HG03558 (cell line): Measurements from ENCODE around the gene TMC4.

ENCODE experiments used
- ATAC-seq: cut with Tn5 transposase; IDR thresholded peaks from one replicate; pipeline ENCODE4 v1.9.1; 2021; ENCODE audit warnings: moderate number of reproducible peaks; ENCODE audit not compliant: unreplicated experiment; ENCODE audit errors: extremely low read depth

Gene TMC4

DNA sequence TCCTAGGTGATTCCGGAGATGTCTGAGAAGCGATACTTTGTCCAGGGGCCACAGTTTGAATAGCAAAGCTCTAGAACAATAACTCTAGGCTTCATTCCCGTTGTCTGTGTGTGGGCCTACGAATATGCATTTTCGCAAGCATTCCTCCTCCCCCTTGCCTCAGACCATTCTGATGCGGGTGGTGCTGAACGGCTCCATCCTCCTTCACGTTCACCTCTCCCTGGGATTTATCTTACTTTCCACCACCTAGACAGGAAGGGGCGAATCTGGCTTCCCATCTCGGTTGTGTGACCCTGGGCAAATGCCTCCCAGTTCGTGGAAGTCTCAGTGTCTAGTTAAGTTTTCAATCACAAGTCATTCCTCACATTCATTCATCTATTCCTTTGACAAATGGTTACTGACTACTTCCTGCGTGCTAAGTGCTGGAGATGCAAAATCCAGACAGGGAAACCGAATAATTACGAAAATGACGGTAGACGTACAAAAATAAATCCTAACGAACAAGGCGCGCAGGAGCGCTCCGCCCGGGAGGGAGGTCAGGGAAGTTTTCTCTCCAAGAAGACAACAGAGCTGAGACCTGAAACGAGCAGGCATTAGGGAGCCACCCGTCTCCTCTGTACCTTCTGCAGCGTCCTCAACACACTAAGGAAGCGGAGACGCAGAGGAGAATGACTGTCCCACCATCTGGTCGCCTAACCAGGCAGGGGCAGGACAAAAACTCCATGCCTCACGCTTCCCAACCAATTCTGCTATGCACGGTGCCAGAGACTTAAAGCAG lies 36.7 kb downstream of the TMC4 start:
- no peak for ATAC-seq

DNA sequence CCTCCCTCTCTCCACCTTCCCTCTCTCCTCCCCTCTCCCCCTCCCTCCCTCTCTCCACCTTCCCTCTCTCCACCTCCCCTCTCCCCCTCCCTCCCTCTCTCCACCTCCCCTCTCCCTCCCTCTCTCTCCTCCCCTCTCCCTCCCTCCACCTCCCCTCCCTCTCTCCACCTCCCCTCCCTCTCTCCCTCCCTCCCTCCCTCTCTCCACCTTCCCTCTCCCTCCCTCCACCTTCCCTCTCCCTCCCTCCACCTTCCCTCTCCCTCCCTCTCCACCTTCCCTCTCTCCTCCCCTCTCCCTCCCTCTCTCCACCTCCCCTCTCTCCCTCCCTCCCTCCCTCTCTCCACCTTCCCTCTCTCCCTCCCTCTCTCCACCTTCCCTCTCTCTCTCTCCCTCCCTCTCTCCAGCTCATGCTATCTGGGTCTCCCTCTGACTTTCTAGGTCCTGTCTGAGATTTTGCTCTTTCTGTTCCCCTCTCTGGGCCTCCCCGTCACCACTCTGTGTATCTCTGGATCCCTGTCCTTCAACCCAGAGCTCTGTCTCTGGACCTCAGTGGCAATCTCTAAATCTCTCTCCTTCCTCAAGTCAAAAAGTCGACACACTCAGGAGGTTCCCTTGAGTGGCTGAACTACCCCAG lies 38.9 kb downstream of the TMC4 start:
- no peak for ATAC-seq

DNA sequence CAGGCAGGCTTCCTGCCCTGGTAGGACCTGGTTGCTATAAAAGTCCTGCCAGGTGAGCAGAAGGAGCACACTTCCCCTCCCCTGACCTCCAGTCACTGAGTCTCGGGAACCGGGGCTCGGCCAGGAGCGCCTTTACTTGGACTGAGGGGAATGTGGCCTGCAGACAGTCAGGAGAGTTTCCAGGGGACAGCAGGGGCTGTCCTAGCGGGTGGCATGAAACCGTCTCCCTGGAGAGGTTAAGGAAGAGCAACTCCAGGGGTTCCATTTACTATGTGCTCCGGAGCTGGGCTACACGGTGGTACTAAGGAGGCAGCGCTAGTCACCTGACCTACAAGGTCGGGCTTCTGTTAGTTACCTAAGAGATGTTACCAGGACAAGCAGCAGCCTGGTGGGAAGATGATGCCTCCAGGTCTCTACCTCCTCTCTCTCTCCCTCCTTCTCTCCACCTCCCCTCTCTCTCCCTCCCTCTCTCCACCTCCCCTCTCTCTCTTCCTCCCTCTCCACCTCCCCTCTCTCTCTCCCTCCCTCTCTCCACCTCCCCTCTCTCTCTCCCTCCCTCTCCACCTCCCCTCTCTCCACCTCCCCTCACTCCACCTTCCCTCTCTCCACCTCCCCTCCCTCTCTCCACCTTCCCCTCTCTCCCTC lies 39.5 kb downstream of the TMC4 start:
- ATAC-seq = no peak

DNA sequence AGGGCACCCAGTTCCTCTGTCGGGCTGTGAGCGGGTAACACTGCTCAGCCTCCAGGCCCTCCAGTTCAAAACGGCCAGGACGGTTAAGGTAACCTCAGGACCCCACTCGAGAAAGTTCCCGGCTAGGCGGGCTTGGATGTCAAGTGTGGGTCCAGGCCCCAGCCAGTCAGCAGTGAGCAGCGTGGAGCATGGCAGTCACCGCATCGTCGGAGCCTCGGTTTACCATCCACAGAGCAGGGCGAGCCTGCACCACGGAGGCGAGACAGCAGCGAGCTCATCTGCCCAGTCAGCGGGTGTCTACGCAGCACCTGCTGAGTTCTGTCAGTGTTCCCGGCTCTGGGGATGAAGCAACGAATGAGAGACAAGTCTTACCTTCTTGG lies 43.4 kb downstream of the TMC4 start:
- ATAC-seq = no peak

- no peak for ATAC-seq
Measured at GRCh38 chr19:54128796-54129616, 44.0 kb downstream of the TMC4 start.

GRCh38 chr19:54128441-54128725 lies 44.6 kb downstream of the TMC4 start:
- ATAC-seq = no peak

GRCh38 chr19:54127688-54128440 lies 45.1 kb downstream of the TMC4 start:
- no peak for ATAC-seq

DNA sequence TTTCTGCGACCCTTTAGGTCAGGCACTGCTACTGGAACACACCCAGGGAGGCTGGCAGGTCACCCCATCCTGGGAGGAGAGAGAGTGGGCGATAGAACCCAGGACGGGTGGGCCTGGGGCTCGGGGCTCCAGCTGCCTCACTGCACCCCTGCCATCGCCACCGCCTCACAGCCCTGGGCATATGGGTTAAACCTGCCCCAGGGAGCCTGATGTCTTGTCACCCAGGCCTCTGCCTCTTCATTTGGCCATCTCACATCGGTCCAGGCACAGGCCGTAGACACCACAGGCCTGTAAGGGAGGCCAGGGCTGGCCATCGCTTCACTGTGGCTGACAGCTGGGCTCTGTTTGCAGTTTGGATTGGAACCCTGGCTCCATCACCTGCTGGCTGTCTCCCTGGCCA lies 47.2 kb downstream of the TMC4 start:
- no peak for ATAC-seq

GRCh38 chr19:54124393-54124792 lies 48.6 kb downstream of the TMC4 start:
- no peak for ATAC-seq

GRCh38 chr19:54123682-54124081 lies 49.3 kb downstream of the TMC4 start:
- ATAC-seq = no peak

- no peak for ATAC-seq
Measured at GRCh38 chr19:54121259-54121658, 51.7 kb downstream of the TMC4 start.

DNA sequence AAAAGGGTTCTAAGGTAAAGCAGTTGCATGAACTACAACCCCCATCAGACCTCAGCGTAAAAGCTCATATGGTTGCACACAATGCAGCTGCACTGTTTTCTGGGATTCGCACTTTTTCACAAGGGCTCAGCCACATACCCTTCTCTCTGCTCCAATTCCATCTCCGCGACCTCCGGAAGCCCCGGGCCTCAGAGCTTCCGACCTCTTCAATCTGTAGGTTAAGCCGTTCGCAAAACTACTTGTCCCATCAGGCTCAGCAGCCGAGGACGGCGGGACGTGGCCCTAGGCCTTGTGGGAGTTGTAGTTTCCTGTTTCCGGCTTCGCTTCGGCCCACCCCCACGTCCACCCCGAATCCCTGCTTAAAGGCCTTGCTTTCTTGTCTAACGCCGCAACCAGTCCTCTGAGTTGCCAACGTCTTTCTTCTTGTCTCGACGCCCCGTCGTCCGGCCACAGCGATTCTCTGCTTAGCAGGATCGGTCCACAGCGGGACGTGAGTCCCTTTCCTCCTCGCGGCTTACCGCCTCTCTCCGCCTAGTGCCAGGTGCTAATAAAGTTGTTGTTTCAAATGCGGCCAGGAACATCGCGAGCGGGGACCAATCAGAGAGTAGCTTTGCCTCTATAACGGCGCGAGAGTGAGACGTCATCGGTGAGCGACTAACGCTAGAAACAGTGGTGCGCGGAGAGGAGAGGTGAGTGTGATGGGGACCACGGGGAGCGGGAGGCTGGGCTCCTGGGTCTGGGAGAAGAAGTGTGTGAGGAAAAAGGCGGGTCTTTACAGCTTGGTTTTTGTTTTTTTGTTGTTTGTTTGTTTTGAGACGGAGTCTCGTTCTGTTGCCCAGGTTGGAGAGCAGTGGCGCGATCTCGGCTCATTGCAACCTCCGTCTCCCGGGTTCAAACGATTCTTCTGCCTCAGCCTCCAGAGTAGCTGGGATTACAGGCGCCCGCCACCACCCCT lies 57.6 kb downstream of the TMC4 start, which contains the start of the genes PRPF31 and TFPT:
TSS of gene PRPF31 (plus strand) at position 646 of the 955 bp plus-strand sequence. CDS start 2,525 bp downstream, outside the sequence.
TSS of gene TFPT (minus strand) at position 549 of the 955 bp plus-strand sequence. CDS start at position 161, 388 bp downstream.
- peak; percentile 69 for ATAC-seq

GRCh38 chr19:54114340-54115108 lies 58.4 kb downstream of the TMC4 start:
- ATAC-seq = no peak
